GM12892 (cell line): ENCODE measurements around the gene PPIL1.

ENCODE experiments used
- POLR2A ChIP-seq: IDR thresholded peaks from 2 replicates; pipeline ENCODE4 v1.6.1; 2011; ENCODE audit warnings: low read depth, low read length, control low read depth
- POLR2AphosphoS5 ChIP-seq: IDR thresholded peaks from 2 replicates; pipeline ENCODE4 v1.6.1; 2011; ENCODE audit warnings: low read depth, low read length, control low read depth

DNA sequence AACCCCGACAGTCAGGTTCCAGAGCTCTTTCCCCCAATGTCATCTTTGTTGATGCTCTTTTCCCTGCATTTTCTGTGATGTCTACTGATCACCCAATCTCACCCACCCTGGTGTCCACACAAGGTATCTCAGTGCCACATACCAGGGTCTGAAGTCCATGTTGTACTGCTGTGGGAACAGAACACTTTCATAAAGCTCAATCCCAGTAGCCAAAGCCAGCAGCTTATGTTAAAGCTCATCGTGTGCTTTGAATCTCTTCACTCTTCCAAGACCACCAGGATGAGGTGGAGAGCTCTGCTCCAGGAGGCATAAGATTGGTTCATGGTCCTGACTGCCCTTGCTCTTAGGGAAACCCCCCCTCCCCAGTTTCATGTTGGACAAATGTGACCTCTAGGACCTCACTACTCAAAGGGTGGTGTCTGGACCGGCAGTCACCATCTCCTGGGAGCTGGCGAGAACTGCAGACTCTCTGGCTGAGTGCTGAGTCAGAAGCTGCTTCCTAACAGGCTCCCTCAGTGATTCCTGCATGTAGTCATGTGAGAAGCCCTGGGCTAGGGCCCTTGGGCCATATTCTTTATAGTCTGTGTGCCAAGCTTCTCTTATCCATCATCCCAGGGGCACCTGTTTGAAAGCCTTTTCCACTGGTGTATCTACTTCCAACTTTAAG, 22.0 kb downstream of the PPIL1 start:
- no peak for TF ChIP-seq POLR2A
- no peak for TF ChIP-seq POLR2AphosphoS5
